K562 (cell line): ENCODE results near the gene BRME1. TPM values are rescaled to one million over a fixed set of nuclear protein-coding genes. Genes with fewer than 3 reads are reported as not detected.
A peak's percentile ranks its signal among the peaks of the same experiment; 100 is the strongest.

ENCODE experiments used
- CTBP1 ChIP-seq: fragments of 450-650 bp; IDR thresholded peaks from 2 replicates; pipeline ENCODE4 v1.6.1; 2016; ENCODE audit warnings: borderline replicate concordance
- DNMT1 ChIP-seq: fragments of 450-650 bp; IDR thresholded peaks from 2 replicates; pipeline ENCODE4 v1.6.1; 2016; ENCODE audit warnings: antibody characterized with exemption, mild to moderate bottlenecking
- E2F3 ChIP-seq: fragments of 250-450 bp; sonication (Bioruptor Pico); IDR thresholded peaks from 2 replicates; pipeline ENCODE4 v1.4.0; 2020; ENCODE audit warnings: mild to moderate bottlenecking
- NCOR1 ChIP-seq: fragments of 450-650 bp; IDR thresholded peaks from 2 replicates; pipeline ENCODE4 v1.6.1; 2016; ENCODE audit warnings: mild to moderate bottlenecking, moderate library complexity
- NFXL1 ChIP-seq: fragments of 450-650 bp; formaldehyde crosslinking; IDR thresholded peaks from 2 replicates; pipeline ENCODE4 v1.4.0; 2021; ENCODE audit warnings: mild to moderate bottlenecking
- NFYB ChIP-seq: IDR thresholded peaks from 2 replicates; pipeline ENCODE4 v1.6.1; 2011; ENCODE audit warnings: mild to moderate bottlenecking, moderate library complexity; ENCODE audit not compliant: insufficient read length; ENCODE audit errors: extremely low read depth
- POLR3G ChIP-seq: IDR thresholded peaks from 2 replicates; pipeline ENCODE4 v1.6.1; 2011; ENCODE audit not compliant: insufficient read length, insufficient replicate concordance; ENCODE audit errors: extremely low read depth
- PTBP1 ChIP-seq: fragments of 200-400 bp; formaldehyde crosslinking; IDR thresholded peaks from 2 replicates; pipeline ENCODE4 v1.6.1; 2017; ENCODE audit warnings: low read depth, low read length
- SMC3 ChIP-seq: conservative IDR thresholded peaks from 2 replicates; pipeline ENCODE4 v1.6.1; 2011; ENCODE audit warnings: low read depth, low read length, improper control_type of control experiment; ENCODE audit not compliant: insufficient read depth
- SPI1 ChIP-seq: IDR thresholded peaks from 2 replicates; pipeline ENCODE4 v1.6.1; 2011; ENCODE audit warnings: low read depth, low read length, control low read depth, borderline replicate concordance
- SRF ChIP-seq, 2 experiments: fragments of 250-450, 450-650 bp in 1 of 2; sonication (Bioruptor Pico) in 1 of 2; sonication (generic) in 1 of 2; formaldehyde crosslinking; IDR thresholded peaks; 2 replicates each; pipeline versions ENCODE4 v1.5.0 to v1.5.1; 2020 to 2022; ENCODE audit warnings: mild to moderate bottlenecking in 1 of 2, missing genetic modification reagents in 1 of 2
- SRSF1 ChIP-seq: fragments of 200-400 bp; formaldehyde crosslinking; IDR thresholded peaks from 2 replicates; pipeline ENCODE4 v1.6.1; 2017; ENCODE audit warnings: mild to moderate bottlenecking, low read depth, low read length, moderate library complexity
- TCF15 ChIP-seq: fragments of 250-450 bp; sonication (Bioruptor Pico); IDR thresholded peaks from 2 replicates; pipeline ENCODE4 v1.8.0; 2022; ENCODE audit warnings: moderate library complexity, mild to moderate bottlenecking, inconsistent platforms
- ZC3H8 ChIP-seq: fragments of 450-650 bp; IDR thresholded peaks from 2 replicates; pipeline ENCODE4 v1.6.1; 2017
- ZNF12 ChIP-seq: sonication (generic); formaldehyde crosslinking; IDR thresholded peaks from 2 replicates; pipeline ENCODE4 v1.4.0; 2020; ENCODE audit warnings: mild to moderate bottlenecking, missing genetic modification reagents
- ZNF23 ChIP-seq: fragments of 250-450 bp; sonication (Bioruptor Pico); IDR thresholded peaks from 2 replicates; pipeline ENCODE4 v1.4.0; 2020; ENCODE audit warnings: mild to moderate bottlenecking
- ZNF282 ChIP-seq: sonication (generic); formaldehyde crosslinking; IDR thresholded peaks from 2 replicates; pipeline ENCODE4 v1.8.1; 2023; ENCODE audit warnings: missing genetic modification reagents
- ZNF511 ChIP-seq: sonication (generic); formaldehyde crosslinking; IDR thresholded peaks from 2 replicates; pipeline ENCODE4 v1.8.0; 2022; ENCODE audit warnings: mild to moderate bottlenecking, missing genetic modification reagents
- polyA plus RNA-seq, 8 experiments: library from polyadenylated mRNA; depleted of rRNA in 4 of 8; stranded (reverse) in 5 of 8; unstranded in 3 of 8; fragments of >200 nt; fragmentation: Nextera tagmentation in 2 of 8; fragmentation: Illumina TruSeq in 1 of 8; extraction: Ambion mirVana in 2 of 8; extraction: Trizol in 1 of 8; gene quantifications; 2 replicates each; pipeline versions ENCODE4 v1.2.1 to v1.2.3, GENCODE V29; 2011 to 2014; ENCODE audit warnings: inconsistent platforms in 1 of 8, missing spikeins in 1 of 8
- total RNA-seq, 7 experiments: library from RNA; depleted of rRNA in 6 of 7; stranded (reverse); fragments of >200 nt in 6 of 7; fragmentation: Illumina TruSeq in 2 of 7; extraction: Trizol in 2 of 7; gene quantifications; 2 replicates each; pipeline versions ENCODE4 v1.2.1 to v1.2.3, GENCODE V29; 2011 to 2021; ENCODE audit warnings: low replicate concordance in 1 of 7
- TF ChIP-seq, protein P1 (sequence below): fragments of 200-800 bp; sonication (Bioruptor generic); IDR thresholded peaks from 2 replicates; pipeline ENCODE4 v1.6.1; 2016; ENCODE audit warnings: missing genetic modification characterization, missing compliant biosample characterization
- TF ChIP-seq, protein P2 (sequence below), 2 experiments: IDR thresholded peaks; 2 replicates each; pipeline ENCODE4 v1.6.1; 2012; ENCODE audit warnings: improper control_type of control experiment in 2 of 2, low read depth in 2 of 2, low read length in 2 of 2, borderline replicate concordance in 1 of 2

Gene BRME1
- total and polyA plus RNA-seq, 9 of the 15 experiments (the other 6 are each of a cell fraction or from before 2014, with no cell fraction given), result 0.75 to 6.1 (median 3.6) TPM

DNA sequence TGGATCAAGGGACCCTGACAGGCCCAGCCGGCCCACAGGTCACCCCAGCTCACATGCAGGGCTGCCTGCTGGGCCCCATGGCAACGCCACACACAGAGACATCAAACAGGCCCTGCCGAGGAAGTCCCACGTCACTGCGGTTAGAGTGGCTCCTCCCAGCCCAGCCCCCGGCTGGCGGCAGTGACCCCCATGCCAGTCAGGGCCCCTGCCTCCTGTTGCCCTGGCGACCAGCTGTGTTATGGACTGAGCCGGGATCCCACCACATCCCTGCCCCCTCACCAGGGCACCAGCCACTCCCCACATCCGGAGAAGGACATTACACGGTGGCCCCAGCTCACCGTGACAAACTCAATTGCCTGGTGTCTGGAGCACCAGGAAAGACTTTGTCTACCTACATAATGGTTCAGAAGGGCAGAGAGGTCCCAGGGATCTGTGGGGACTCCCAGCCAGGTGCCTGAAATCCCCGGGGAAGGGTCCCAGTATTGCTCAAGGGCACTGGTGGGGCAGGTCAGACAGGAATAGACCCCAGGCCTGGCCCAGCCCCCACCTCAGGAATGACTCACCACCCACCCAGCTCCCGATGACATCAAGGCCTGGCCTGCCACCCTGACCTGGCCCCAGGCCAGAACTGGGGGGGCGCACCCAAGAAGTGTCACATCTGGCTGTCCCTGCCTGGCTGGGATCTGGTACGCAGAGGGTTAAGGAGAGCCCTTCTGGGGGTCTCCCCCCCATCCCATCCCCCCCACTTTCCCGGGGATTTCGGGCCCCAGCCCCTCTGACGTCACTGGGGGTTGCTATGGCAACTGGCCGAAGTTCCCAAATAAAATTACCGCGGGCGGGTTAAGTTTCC is 59.1 kb downstream of the BRME1 start (continued):
- TF ChIP-seq ZNF511 (CRISPR knock-in tag), result no peak
- TF ChIP-seq, protein P1, sequence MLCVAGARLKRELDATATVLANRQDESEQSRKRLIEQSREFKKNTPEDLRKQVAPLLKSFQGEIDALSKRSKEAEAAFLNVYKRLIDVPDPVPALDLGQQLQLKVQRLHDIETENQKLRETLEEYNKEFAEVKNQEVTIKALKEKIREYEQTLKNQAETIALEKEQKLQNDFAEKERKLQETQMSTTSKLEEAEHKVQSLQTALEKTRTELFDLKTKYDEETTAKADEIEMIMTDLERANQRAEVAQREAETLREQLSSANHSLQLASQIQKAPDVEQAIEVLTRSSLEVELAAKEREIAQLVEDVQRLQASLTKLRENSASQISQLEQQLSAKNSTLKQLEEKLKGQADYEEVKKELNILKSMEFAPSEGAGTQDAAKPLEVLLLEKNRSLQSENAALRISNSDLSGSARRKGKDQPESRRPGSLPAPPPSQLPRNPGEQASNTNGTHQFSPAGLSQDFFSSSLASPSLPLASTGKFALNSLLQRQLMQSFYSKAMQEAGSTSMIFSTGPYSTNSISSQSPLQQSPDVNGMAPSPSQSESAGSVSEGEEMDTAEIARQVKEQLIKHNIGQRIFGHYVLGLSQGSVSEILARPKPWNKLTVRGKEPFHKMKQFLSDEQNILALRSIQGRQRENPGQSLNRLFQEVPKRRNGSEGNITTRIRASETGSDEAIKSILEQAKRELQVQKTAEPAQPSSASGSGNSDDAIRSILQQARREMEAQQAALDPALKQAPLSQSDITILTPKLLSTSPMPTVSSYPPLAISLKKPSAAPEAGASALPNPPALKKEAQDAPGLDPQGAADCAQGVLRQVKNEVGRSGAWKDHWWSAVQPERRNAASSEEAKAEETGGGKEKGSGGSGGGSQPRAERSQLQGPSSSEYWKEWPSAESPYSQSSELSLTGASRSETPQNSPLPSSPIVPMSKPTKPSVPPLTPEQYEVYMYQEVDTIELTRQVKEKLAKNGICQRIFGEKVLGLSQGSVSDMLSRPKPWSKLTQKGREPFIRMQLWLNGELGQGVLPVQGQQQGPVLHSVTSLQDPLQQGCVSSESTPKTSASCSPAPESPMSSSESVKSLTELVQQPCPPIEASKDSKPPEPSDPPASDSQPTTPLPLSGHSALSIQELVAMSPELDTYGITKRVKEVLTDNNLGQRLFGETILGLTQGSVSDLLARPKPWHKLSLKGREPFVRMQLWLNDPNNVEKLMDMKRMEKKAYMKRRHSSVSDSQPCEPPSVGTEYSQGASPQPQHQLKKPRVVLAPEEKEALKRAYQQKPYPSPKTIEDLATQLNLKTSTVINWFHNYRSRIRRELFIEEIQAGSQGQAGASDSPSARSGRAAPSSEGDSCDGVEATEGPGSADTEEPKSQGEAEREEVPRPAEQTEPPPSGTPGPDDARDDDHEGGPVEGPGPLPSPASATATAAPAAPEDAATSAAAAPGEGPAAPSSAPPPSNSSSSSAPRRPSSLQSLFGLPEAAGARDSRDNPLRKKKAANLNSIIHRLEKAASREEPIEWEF (CRISPR knock-in tag), result peak; percentile 67; the same call in 1 of the 2 replicates
- no peak for TF ChIP-seq ZNF282
- no peak for TF ChIP-seq NFYB
- peak; percentile 61 for TF ChIP-seq CTBP1
- no peak for TF ChIP-seq POLR3G
- no peak for TF ChIP-seq ZNF23 (CRISPR knock-in tag)
- TF ChIP-seq NFXL1 (CRISPR knock-in tag), result no peak
- TF ChIP-seq SMC3, result no peak
- TF ChIP-seq SRSF1, result no peak
- TF ChIP-seq ZC3H8, result no peak
- TF ChIP-seq E2F3, result no peak
- no peak for TF ChIP-seq TCF15
- peak; percentile 54 for TF ChIP-seq SPI1
- 0 out of 4 replicates have a peak, but pooled peaks of 1 of the 2 experiments have one; percentile 12 for TF ChIP-seq SRF (CRISPR knock-in tag; IDR thresholded peaks at IDR 0.05)
- TF ChIP-seq DNMT1, result no peak
- TF ChIP-seq PTBP1, result no peak
- 0 out of 2 replicates have a peak, but pooled peaks have one; percentile 45 for TF ChIP-seq NCOR1
- no peak for TF ChIP-seq ZNF12
- TF ChIP-seq, protein P2, sequence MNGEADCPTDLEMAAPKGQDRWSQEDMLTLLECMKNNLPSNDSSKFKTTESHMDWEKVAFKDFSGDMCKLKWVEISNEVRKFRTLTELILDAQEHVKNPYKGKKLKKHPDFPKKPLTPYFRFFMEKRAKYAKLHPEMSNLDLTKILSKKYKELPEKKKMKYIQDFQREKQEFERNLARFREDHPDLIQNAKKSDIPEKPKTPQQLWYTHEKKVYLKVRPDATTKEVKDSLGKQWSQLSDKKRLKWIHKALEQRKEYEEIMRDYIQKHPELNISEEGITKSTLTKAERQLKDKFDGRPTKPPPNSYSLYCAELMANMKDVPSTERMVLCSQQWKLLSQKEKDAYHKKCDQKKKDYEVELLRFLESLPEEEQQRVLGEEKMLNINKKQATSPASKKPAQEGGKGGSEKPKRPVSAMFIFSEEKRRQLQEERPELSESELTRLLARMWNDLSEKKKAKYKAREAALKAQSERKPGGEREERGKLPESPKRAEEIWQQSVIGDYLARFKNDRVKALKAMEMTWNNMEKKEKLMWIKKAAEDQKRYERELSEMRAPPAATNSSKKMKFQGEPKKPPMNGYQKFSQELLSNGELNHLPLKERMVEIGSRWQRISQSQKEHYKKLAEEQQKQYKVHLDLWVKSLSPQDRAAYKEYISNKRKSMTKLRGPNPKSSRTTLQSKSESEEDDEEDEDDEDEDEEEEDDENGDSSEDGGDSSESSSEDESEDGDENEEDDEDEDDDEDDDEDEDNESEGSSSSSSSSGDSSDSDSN (IDR thresholded peaks at IDR 0.05; ENCODE audit: borderline replicate concordance in 1 of 2, low read depth in 2 of 2, low read length in 2 of 2), result no peak
